Ovary (tissue), 3 donors: ENCODE data around the gene PHOX2B.

Experiments
- POLR2A ChIP-seq: fragments of 450-650 bp; IDR thresholded peaks from one replicate; pipeline ENCODE4 v1.6.1; 2017; ENCODE audit warnings: antibody characterized with exemption, mild to moderate bottlenecking, moderate library complexity
- TF ChIP-seq, protein P1 (sequence below), 3 donors: fragments of 450-650 bp in 2 of 3; fragments of 200-600 bp in 1 of 3; IDR thresholded peaks; one replicate each; pipeline versions ENCODE4 v1.5.1 to v1.8.0; 2016 to 2022; ENCODE audit warnings: antibody characterized with exemption in 3 of 3, mild to moderate bottlenecking in 1 of 3
- donor health status: DM: no; HTN: no; CAD: no.

DNA sequence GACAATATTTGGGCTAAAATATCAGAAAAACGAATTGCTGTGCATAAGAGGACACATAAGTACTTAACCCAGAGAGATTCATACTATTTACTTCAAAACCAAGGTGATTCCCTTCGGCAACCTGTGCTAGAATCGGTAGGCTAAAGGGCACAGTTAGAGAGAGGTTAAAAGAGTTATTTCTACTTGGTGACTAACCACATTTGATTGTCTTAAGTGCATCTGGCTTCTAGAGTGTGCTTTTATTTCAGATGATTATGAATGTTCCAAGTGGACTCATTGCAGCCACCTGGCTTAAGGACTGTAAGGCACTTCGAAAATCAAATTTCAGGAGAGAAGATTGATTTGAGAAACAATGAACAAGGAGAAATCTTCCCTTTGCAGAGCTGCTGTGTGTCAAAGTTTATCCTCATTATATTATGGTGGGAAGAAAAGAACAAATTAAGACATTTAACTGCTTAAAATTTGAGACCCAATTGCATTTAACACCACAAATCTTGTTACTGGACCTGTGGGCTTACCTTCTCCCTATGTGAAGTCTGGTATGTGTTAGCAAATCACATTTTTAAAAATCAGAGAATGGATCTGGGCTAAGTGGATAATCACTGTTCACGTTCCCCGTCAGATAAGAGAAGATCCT is 34.0 kb downstream of the PHOX2B start:
- TF ChIP-seq, protein P1, sequence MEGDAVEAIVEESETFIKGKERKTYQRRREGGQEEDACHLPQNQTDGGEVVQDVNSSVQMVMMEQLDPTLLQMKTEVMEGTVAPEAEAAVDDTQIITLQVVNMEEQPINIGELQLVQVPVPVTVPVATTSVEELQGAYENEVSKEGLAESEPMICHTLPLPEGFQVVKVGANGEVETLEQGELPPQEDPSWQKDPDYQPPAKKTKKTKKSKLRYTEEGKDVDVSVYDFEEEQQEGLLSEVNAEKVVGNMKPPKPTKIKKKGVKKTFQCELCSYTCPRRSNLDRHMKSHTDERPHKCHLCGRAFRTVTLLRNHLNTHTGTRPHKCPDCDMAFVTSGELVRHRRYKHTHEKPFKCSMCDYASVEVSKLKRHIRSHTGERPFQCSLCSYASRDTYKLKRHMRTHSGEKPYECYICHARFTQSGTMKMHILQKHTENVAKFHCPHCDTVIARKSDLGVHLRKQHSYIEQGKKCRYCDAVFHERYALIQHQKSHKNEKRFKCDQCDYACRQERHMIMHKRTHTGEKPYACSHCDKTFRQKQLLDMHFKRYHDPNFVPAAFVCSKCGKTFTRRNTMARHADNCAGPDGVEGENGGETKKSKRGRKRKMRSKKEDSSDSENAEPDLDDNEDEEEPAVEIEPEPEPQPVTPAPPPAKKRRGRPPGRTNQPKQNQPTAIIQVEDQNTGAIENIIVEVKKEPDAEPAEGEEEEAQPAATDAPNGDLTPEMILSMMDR (IDR thresholded peaks at IDR 0.05), result no peak
- TF ChIP-seq POLR2A, result no peak
